GM12878 (cell line): ENCODE data around the gene MFN1. TPM values are rescaled to one million over a fixed set of nuclear protein-coding genes. Genes with fewer than 3 reads are reported as not detected.

Experiments used
- ATAC-seq: fragments of 200-7000 bp; cut with Tn5 transposase; 3 replicates; pipeline ENCODE4 v1.9.1; 2020; ENCODE audit warnings: mild to moderate bottlenecking, moderate library complexity
- BruUV-seq: library from RNA; stranded (reverse); fragments of 400-500 nt; replicated peaks from 2 replicates; lab custom pipeline; 2021; lab: Mats Ljungman, UMichigan
- CTCF ChIA-PET: fragments of 300-600 bp; sonication (Branson Sonifier 250); formaldehyde crosslinking; extraction: SDS; loops from one replicate; lab custom pipeline; 2021; ENCODE audit warnings: inconsistent platforms; lab: Yijun Ruan, JAX
- POLR2A ChIA-PET: fragments of 350-600 bp; formaldehyde crosslinking; extraction: SDS; loops from one replicate; lab custom pipeline; 2021; ENCODE audit warnings: inconsistent platforms; lab: Charles Lee
- RAD21 ChIA-PET: fragments of 300-600 bp; sonication (Branson Sonifier 250); formaldehyde crosslinking; loops from one replicate; lab custom pipeline; 2023; ENCODE audit warnings: antibody characterized with exemption; ENCODE audit not compliant: unreplicated experiment; lab: Charles Lee
- SMC1A ChIA-PET: fragments of 300-600 bp; sonication (Branson Sonifier 250); formaldehyde crosslinking; loops from one replicate; lab custom pipeline; 2023; ENCODE audit not compliant: unreplicated experiment, uncharacterized antibody; lab: Charles Lee
- DNase-seq: peaks from one replicate; pipeline ENCODE4 v3.0.0-alpha.2; 2011; ENCODE audit warnings: low read depth, low spot score
- FAIRE-seq: peaks from 3 replicates; lab custom pipeline; 2011; peaks lifted over from hg19 to GRCh38; lab: Jason Lieb, UNC
- H2AFZ ChIP-seq: 2 replicates; pipeline ENCODE4 v1.6.0; 2011; ENCODE audit warnings: low read depth, low read length, control low read depth; ENCODE audit not compliant: control insufficient read depth
- H3K27ac ChIP-seq: 2 replicates; pipeline ENCODE4 v1.5.1; 2011; ENCODE audit warnings: control low read depth; ENCODE audit not compliant: control insufficient read depth, insufficient read depth
- H3K27me3 ChIP-seq, 2 experiments: replicated peaks in 1 of 2; 2 replicates each; pipeline versions ENCODE4 v1.6.0 to v1.6.1; 2011; ENCODE audit warnings: low read length in 1 of 2; ENCODE audit not compliant: control insufficient read depth in 2 of 2, insufficient read depth in 2 of 2
- H3K36me3 ChIP-seq, 2 experiments: 2 replicates each; pipeline ENCODE4 v1.5.1; 2011; ENCODE audit warnings: low read length in 1 of 2; ENCODE audit not compliant: control insufficient read depth in 2 of 2, insufficient read depth in 2 of 2
- H3K4me1 ChIP-seq: 2 replicates; pipeline ENCODE4 v1.6.1; 2011; ENCODE audit warnings: mild to moderate bottlenecking, low read length, moderate library complexity, mixed read lengths; ENCODE audit not compliant: control insufficient read depth, insufficient read depth
- H3K4me2 ChIP-seq: 2 replicates; pipeline ENCODE4 v1.6.0; 2011; ENCODE audit warnings: control low read depth; ENCODE audit not compliant: control insufficient read depth, insufficient read depth
- H3K4me3 ChIP-seq: fragments of 200-600 bp; sonication (generic); 2 replicates; pipeline ENCODE4 v1.5.1; 2016
- H3K79me2 ChIP-seq: 2 replicates; pipeline ENCODE4 v1.6.0; 2011; ENCODE audit warnings: low read length; ENCODE audit not compliant: control insufficient read depth, insufficient read depth
- H3K9ac ChIP-seq: 2 replicates; pipeline ENCODE4 v1.8.0; 2011; ENCODE audit warnings: low read length, control low read depth, mixed read lengths; ENCODE audit not compliant: control insufficient read depth, insufficient read depth
- H3K9me3 ChIP-seq: replicated peaks from 3 replicates; pipeline ENCODE4 v1.5.1; 2011; ENCODE audit warnings: mild to moderate bottlenecking, low read length; ENCODE audit not compliant: control insufficient read depth, insufficient read depth
- H4K20me1 ChIP-seq: 2 replicates; pipeline ENCODE4 v1.6.0; 2011; ENCODE audit not compliant: control insufficient read depth, insufficient read depth
- BACH1 ChIP-seq: fragments of 450-650 bp; IDR thresholded peaks from 2 replicates; pipeline ENCODE4 v1.6.1; 2017; ENCODE audit warnings: mild to moderate bottlenecking, borderline replicate concordance
- E4F1 ChIP-seq: fragments of 450-650 bp; IDR thresholded peaks from 2 replicates; pipeline ENCODE4 v1.6.1; 2018; ENCODE audit warnings: borderline replicate concordance, mild to moderate bottlenecking; ENCODE audit not compliant: partially characterized antibody
- JUNB ChIP-seq: IDR thresholded peaks from 2 replicates; pipeline ENCODE4 v1.6.1; 2016; ENCODE audit warnings: antibody characterized with exemption, mild to moderate bottlenecking
- MXI1 ChIP-seq: fragments of 150-350 bp; IDR thresholded peaks from 2 replicates; pipeline ENCODE4 v1.6.1; 2011; ENCODE audit warnings: low read depth, mild to moderate bottlenecking, inconsistent platforms, low read length, improper control_type of control experiment
- MYC ChIP-seq: IDR thresholded peaks from 2 replicates; pipeline ENCODE4 v1.6.1; 2011; ENCODE audit warnings: mild to moderate bottlenecking, low read length, moderate library complexity, inconsistent platforms; ENCODE audit not compliant: insufficient read depth, insufficient replicate concordance, insufficient read length, severe bottlenecking
- NFYA ChIP-seq: IDR thresholded peaks from 2 replicates; pipeline ENCODE4 v1.6.1; 2011; ENCODE audit warnings: low read depth, mild to moderate bottlenecking, low read length, improper control_type of control experiment, borderline replicate concordance
- NFYB ChIP-seq: IDR thresholded peaks from 2 replicates; pipeline ENCODE4 v1.6.1; 2011; ENCODE audit warnings: low read depth, mild to moderate bottlenecking, low read length, improper control_type of control experiment, moderate library complexity; ENCODE audit not compliant: insufficient read depth
- NKRF ChIP-seq: fragments of 450-650 bp; conservative IDR thresholded peaks from 2 replicates; pipeline ENCODE4 v1.6.1; 2017; ENCODE audit warnings: mild to moderate bottlenecking, moderate library complexity
- TARDBP ChIP-seq: IDR thresholded peaks from 2 replicates; pipeline ENCODE4 v1.6.1; 2016; ENCODE audit warnings: borderline replicate concordance
- USF2 ChIP-seq: IDR thresholded peaks from 2 replicates; pipeline ENCODE4 v1.6.1; 2011; ENCODE audit warnings: low read depth, low read length, improper control_type of control experiment, borderline replicate concordance
- WGBS: methylation state at CpG from one replicate; pipeline ENCODE4 v1.1.6; 2016; ENCODE audit warnings: low lambda C conversion rate; ENCODE audit not compliant: insufficient replicate concordance, insufficient coverage; ENCODE audit errors: missing lambda C conversion rate; 5-methylcytosine and 5-hydroxymethylcytosine counted together
- in situ Hi-C: fragments of 300-500 bp; cut with MboI; formaldehyde crosslinking; loops from 9 replicates; pipeline ENCODE4 v1.14.3; 2018; ENCODE audit warnings: mixed read lengths
- intact Hi-C: fragments of 100-400 bp; cut with micrococcal nuclease; formaldehyde crosslinking; loops from one replicate; pipeline ENCODE4 v1.14.2; 2022; ENCODE audit not compliant: unreplicated experiment
- polyA plus RNA-seq, 11 experiments: library from polyadenylated mRNA; depleted of rRNA in 4 of 11; unstranded in 6 of 11; stranded (reverse) in 5 of 11; fragments of >200 nt; fragmentation: Nextera tagmentation in 4 of 11; fragmentation: Illumina TruSeq in 1 of 11; extraction: Ambion mirVana in 4 of 11; extraction: Trizol in 1 of 11; gene quantifications; 1 replicate in 1 of 11; 2 replicates in 10 of 11; pipeline versions ENCODE4 v1.2.1 to v1.2.3, GENCODE V29; 2011 to 2016; ENCODE audit warnings: inconsistent platforms in 2 of 11, missing spikeins in 2 of 11, low read depth in 1 of 11
- total RNA-seq, 4 experiments: library from RNA; depleted of rRNA in 3 of 4; stranded (reverse); fragments of >200 nt in 3 of 4; fragmentation: Illumina TruSeq in 1 of 4; extraction: Trizol in 1 of 4; gene quantifications; 2 replicates each; pipeline versions ENCODE4 v1.2.1 to v1.2.3, GENCODE V29; 2013 to 2021

The MFN1 gene
- total and polyA plus RNA-seq, 10 of the 15 experiments (the other 5 are each of a cell fraction or from before 2014, with no cell fraction given): 14.4 to 120 (median 39.8) TPM

- Histone ChIP-seq H3K36me3 (peaks cover 2 to 5% of the 10 kb centered on the region in 2 experiments), H3K27me3 (no peaks in the 10 kb centered on the region), H4K20me1 (no peaks in the 10 kb centered on the region), H3K27ac (peak overlapping the region; percentile 94), H3K4me2 (peak overlapping the region; percentile 79), H3K4me1 (peaks cover 8% of the 10 kb centered on the region), H3K9me3 (no peaks in the 10 kb centered on the region; the same call in 2 of the 3 replicates), H2AFZ (peak overlapping the region; percentile 28), H3K4me3 (peak overlapping the region; percentile 78), H3K9ac (peak overlapping the region; percentile 97), H3K79me2 (peaks cover 60% of the 10 kb centered on the region)
- ChIA-PET SMC1A (interaction anchor here (0.8 to 2.6 kb wide), 16 partner anchors 9 to 357 kb away, joined by 3 to 20 read pairs (median 4); partner anchors contain the start of genes ACTL6A, MFN1 and PIK3CA), CTCF (interaction anchor here (0.7 to 5.1 kb wide), 14 partner anchors 9 to 309 kb away, joined by 3 to 62 read pairs (median 4); partner anchors contain the start of genes ACTL6A and MFN1), RAD21 (interaction anchor here (0.9 to 5.4 kb wide), 11 partner anchors 8 to 356 kb away, joined by 3 to 35 read pairs (median 4); partner anchors contain the start of genes ACTL6A and MFN1), POLR2A (interaction anchor here (0.6 to 3.8 kb wide), 5 partner anchors 25 to 278 kb away, joined by 3 to 63 read pairs (median 4); partner anchors contain the start of genes ACTL6A and MFN1)
- intact Hi-C loops (loop anchor here (1.0 to 5.0 kb wide), 2 partner anchors 238 to 887 kb away; partner anchors contain the start of gene ACTL6A), in situ Hi-C loops (no loop called here)
- no peak for TF ChIP-seq E4F1
- TF ChIP-seq NFYA: no peak
- TF ChIP-seq TARDBP: no peak
- TF ChIP-seq NKRF: 0 out of 2 replicates have a peak, but pooled peaks have one; percentile 12
- no peak for TF ChIP-seq MYC
- no peak for TF ChIP-seq JUNB
- TF ChIP-seq BACH1: no peak
- 0 out of 2 replicates have a peak, but pooled peaks have one; percentile 23 for TF ChIP-seq NFYB
- peak; percentile 11; the same call in 1 of the 2 replicates for TF ChIP-seq MXI1
- no peak for TF ChIP-seq USF2
- BruUV-seq: TSS peak; percentile 67
- DNase-seq (no peak), FAIRE-seq (peak; percentile 94), ATAC-seq (peak; percentile 25)
- 3% methylated on average over 8 of the region's 8 CpGs for WGBS
Observed at GRCh38 chr3:179324270-179324754, 23.2 kb upstream of the MFN1 start.
